OCI-LY7 (cell line): ENCODE measurements around the gene BCDIN3D. TPM values are rescaled to one million over a fixed set of nuclear protein-coding genes. Genes with fewer than 3 reads are reported as not detected.

Experiments used
- BruUV-seq: library from RNA; stranded (reverse); fragments of 400-500 nt; replicated peaks from 2 replicates; lab custom pipeline; 2021; lab: Mats Ljungman, UMichigan
- CTCF ChIA-PET: fragments of 300-600 bp; sonication (Branson Sonifier 250); formaldehyde crosslinking; loops from one replicate; lab custom pipeline; 2022; ENCODE audit warnings: antibody characterized with exemption; ENCODE audit not compliant: unreplicated experiment; lab: Charles Lee
- POLR2A ChIA-PET: fragments of 300-600 bp; sonication (Branson Sonifier 250); formaldehyde crosslinking; loops from one replicate; lab custom pipeline; 2022; ENCODE audit warnings: antibody characterized with exemption; lab: Charles Lee
- DNase-seq: peaks from one replicate; pipeline ENCODE4 v3.0.0-alpha.2; 2015; ENCODE audit warnings: low spot score
- H2AFZ ChIP-seq: fragments of 200-600 bp; sonication (generic), shearing (Covaris generic); 2 replicates; pipeline ENCODE4 v1.6.1; 2014; ENCODE audit warnings: mild to moderate bottlenecking, antibody characterized with exemption, low read length, moderate library complexity
- H3K27ac ChIP-seq: fragments of 200-600 bp; sonication (generic); 2 replicates; pipeline ENCODE4 v1.5.1; 2014; ENCODE audit warnings: mixed run types, low read depth, mild to moderate bottlenecking, moderate library complexity, low read length, inconsistent platforms; ENCODE audit not compliant: poor library complexity, severe bottlenecking
- H3K36me3 ChIP-seq: fragments of 200-600 bp; sonication (generic); 2 replicates; pipeline ENCODE4 v1.6.1; 2014; ENCODE audit warnings: mild to moderate bottlenecking, antibody characterized with exemption, low read length, moderate library complexity, mixed read lengths; ENCODE audit not compliant: insufficient read depth
- H3K4me1 ChIP-seq: fragments of 200-600 bp; sonication (generic); 2 replicates; pipeline ENCODE4 v1.5.1; 2014; ENCODE audit warnings: mild to moderate bottlenecking, low read length; ENCODE audit not compliant: insufficient read depth, poor library complexity, severe bottlenecking
- H3K4me2 ChIP-seq: fragments of 200-600 bp; sonication (generic); 2 replicates; pipeline ENCODE4 v1.6.1; 2014; ENCODE audit warnings: mild to moderate bottlenecking, low read length
- H3K4me3 ChIP-seq: fragments of 200-600 bp; sonication (generic); 2 replicates; pipeline ENCODE4 v1.5.1; 2014; ENCODE audit warnings: mild to moderate bottlenecking, low read depth, low read length; ENCODE audit not compliant: poor library complexity, severe bottlenecking
- H3K79me2 ChIP-seq: fragments of 200-600 bp; sonication (generic); 2 replicates; pipeline ENCODE4 v1.6.1; 2016; ENCODE audit warnings: low read depth, mild to moderate bottlenecking, low read length, moderate library complexity, mixed read lengths; ENCODE audit not compliant: insufficient read depth
- H3K9me2 ChIP-seq: fragments of 200-600 bp; sonication (generic); 2 replicates; pipeline ENCODE4 v1.6.1; 2016; ENCODE audit warnings: mild to moderate bottlenecking, low read length, mixed read lengths; ENCODE audit not compliant: insufficient read depth
- H3K9me3 ChIP-seq: fragments of 200-600 bp; sonication (generic); 2 replicates; pipeline ENCODE4 v1.6.1; 2014; ENCODE audit warnings: mild to moderate bottlenecking, mixed run types, low read length, mixed read lengths
- H4K20me1 ChIP-seq: fragments of 200-600 bp; sonication (generic); 2 replicates; pipeline ENCODE4 v1.6.1; 2014; ENCODE audit warnings: mild to moderate bottlenecking, antibody characterized with exemption, low read length, moderate library complexity, mixed read lengths; ENCODE audit not compliant: insufficient read depth
- CTCF ChIP-seq: fragments of 200-600 bp; sonication (generic); conservative IDR thresholded peaks from 2 replicates; pipeline ENCODE4 v1.5.1; 2014; ENCODE audit warnings: mild to moderate bottlenecking, antibody characterized with exemption, low read length, moderate library complexity, mixed read lengths
- EZH2phosphoT487 ChIP-seq: fragments of 200-600 bp; sonication (generic); IDR thresholded peaks from 2 replicates; pipeline ENCODE4 v1.6.1; 2018; ENCODE audit warnings: low read depth, borderline replicate concordance, mild to moderate bottlenecking, mixed run types, antibody characterized with exemption, low read length, moderate library complexity, mixed read lengths
- intact Hi-C: fragments of 100-400 bp; cut with micrococcal nuclease; formaldehyde crosslinking; loops from one replicate; pipeline ENCODE4 v1.10.0; 2022; ENCODE audit not compliant: unreplicated experiment
- total RNA-seq, 2 experiments: library from RNA; depleted of rRNA in 1 of 2; stranded (reverse); fragments of >200 nt in 1 of 2; shearing (Covaris generic) in 1 of 2; gene quantifications; 2 replicates each; pipeline ENCODE4 v1.2.3, GENCODE V29; 2014 to 2022

BCDIN3D gene
- total RNA-seq, 2 experiments from 2014 or later, result 8.4 to 10.1 TPM

- H3K4me1 ChIP-seq, result peaks cover 35% of the 10 kb centered on the region
- DNase-seq, result no peak
- H3K79me2 ChIP-seq, result no peaks in the 10 kb centered on the region
- POLR2A ChIA-PET, result no interaction called here
- no peaks in the 10 kb centered on the region for H3K9me3 ChIP-seq
- H3K4me2 ChIP-seq, result no peak overlapping the region
- no peaks in the 10 kb centered on the region for H4K20me1 ChIP-seq
- no peak overlapping the region for H3K27ac ChIP-seq
- intact Hi-C loops, result no loop called here
- no peak overlapping the region for H3K4me3 ChIP-seq
- H2AFZ ChIP-seq, result no peak overlapping the region
- no peaks in the 10 kb centered on the region for H3K9me2 ChIP-seq
- BruUV-seq, result no TSS peak
- TF ChIP-seq EZH2phosphoT487 (no peak), CTCF (no peak)
- peaks cover 7% of the 10 kb centered on the region; the same call in 1 of the 2 replicates for H3K36me3 ChIP-seq
- CTCF ChIA-PET, result no interaction called here
These were observed 18.5 kb downstream of the BCDIN3D start for GRCh38 chr12:49824416-49824815.

- Histone ChIP-seq H4K20me1 (no peaks in the 10 kb centered on the region), H3K4me2 (no peak overlapping the region), H3K36me3 (peaks cover 7% of the 10 kb centered on the region; the same call in 1 of the 2 replicates), H3K9me3 (no peaks in the 10 kb centered on the region), H3K27ac (no peak overlapping the region), H2AFZ (no peak overlapping the region), H3K9me2 (no peaks in the 10 kb centered on the region), H3K4me1 (peaks cover 31% of the 10 kb centered on the region), H3K79me2 (no peaks in the 10 kb centered on the region), H3K4me3 (no peak overlapping the region)
- intact Hi-C loops, result no loop called here
- BruUV-seq, result no TSS peak
- ChIA-PET CTCF (no interaction called here), POLR2A (no interaction called here)
- TF ChIP-seq CTCF (no peak), EZH2phosphoT487 (no peak)
- DNase-seq, result no peak
These were observed 19.0 kb downstream of the BCDIN3D start for GRCh38 chr12:49823951-49824350.

GRCh38 chr12:49823350-49823749 lies 19.6 kb downstream of the BCDIN3D start:
- BruUV-seq, result no TSS peak
- DNase-seq, result no peak
- Histone ChIP-seq H3K9me3 (no peaks in the 10 kb centered on the region), H3K4me2 (no peak overlapping the region), H3K79me2 (no peaks in the 10 kb centered on the region), H3K27ac (no peak overlapping the region), H4K20me1 (no peaks in the 10 kb centered on the region), H3K4me1 (peaks cover 27% of the 10 kb centered on the region), H3K4me3 (no peak overlapping the region), H2AFZ (no peak overlapping the region), H3K36me3 (peaks cover 7% of the 10 kb centered on the region; the same call in 1 of the 2 replicates), H3K9me2 (no peaks in the 10 kb centered on the region)
- TF ChIP-seq EZH2phosphoT487 (no peak), CTCF (no peak)
- intact Hi-C loops, result no loop called here
- ChIA-PET POLR2A (no interaction called here), CTCF (no interaction called here)
